Measurements from ENCODE around the gene CLN6. TPM values are rescaled to one million over a fixed set of nuclear protein-coding genes. Genes with fewer than 3 reads are reported as not detected.

The CLN6 gene
- total RNA-seq, 1 donor from 2014 or later: 18.0 TPM

GRCh38 chr15:68191555-68191954 lies 38.0 kb downstream of the CLN6 start:
- no peak for DNase-seq (ENCODE audit: low spot score)
- no peak overlapping the region for H3K4me3 Mint-ChIP-seq (ENCODE audit: unreplicated experiment)
- TF ChIP-seq CTCF (IDR thresholded peaks at IDR 0.05): no peak
- no peak overlapping the region for H3K27ac Mint-ChIP-seq (ENCODE audit: unreplicated experiment)
- H3K27me3 Mint-ChIP-seq (ENCODE audit: low read depth): no peaks in the 10 kb centered on the region
- no peaks in the 10 kb centered on the region for H3K9me3 Mint-ChIP-seq (ENCODE audit: low read depth)
- H3K36me3 Mint-ChIP-seq (ENCODE audit: low read depth): peaks cover 29% of the 10 kb centered on the region
- peaks cover 43% of the 10 kb centered on the region for H3K4me1 Mint-ChIP-seq (ENCODE audit: low read depth)

GRCh38 chr15:68190048-68190447 lies 39.5 kb downstream of the CLN6 start:
- peaks cover 31% of the 10 kb centered on the region for H3K36me3 Mint-ChIP-seq (ENCODE audit: low read depth)
- H3K4me3 Mint-ChIP-seq (ENCODE audit: unreplicated experiment): no peak overlapping the region
- no peak for DNase-seq (ENCODE audit: low spot score)
- no peaks in the 10 kb centered on the region for H3K9me3 Mint-ChIP-seq (ENCODE audit: low read depth)
- H3K4me1 Mint-ChIP-seq (ENCODE audit: low read depth): peaks cover 51% of the 10 kb centered on the region
- H3K27me3 Mint-ChIP-seq (ENCODE audit: low read depth): no peaks in the 10 kb centered on the region
- TF ChIP-seq CTCF (IDR thresholded peaks at IDR 0.05): no peak
- H3K27ac Mint-ChIP-seq (ENCODE audit: unreplicated experiment): peak overlapping the region; percentile 24

GRCh38 chr15:68188647-68189046 lies 40.9 kb downstream of the CLN6 start:
- H3K27me3 Mint-ChIP-seq (ENCODE audit: low read depth): no peaks in the 10 kb centered on the region
- DNase-seq (ENCODE audit: low spot score): no peak
- TF ChIP-seq CTCF (IDR thresholded peaks at IDR 0.05): no peak
- H3K4me3 Mint-ChIP-seq (ENCODE audit: unreplicated experiment): no peak overlapping the region
- H3K9me3 Mint-ChIP-seq (ENCODE audit: low read depth): no peaks in the 10 kb centered on the region
- peaks cover 29% of the 10 kb centered on the region for H3K36me3 Mint-ChIP-seq (ENCODE audit: low read depth)
- H3K27ac Mint-ChIP-seq (ENCODE audit: unreplicated experiment): peak overlapping the region; percentile 76
- peaks cover 53% of the 10 kb centered on the region for H3K4me1 Mint-ChIP-seq (ENCODE audit: low read depth)

DNA sequence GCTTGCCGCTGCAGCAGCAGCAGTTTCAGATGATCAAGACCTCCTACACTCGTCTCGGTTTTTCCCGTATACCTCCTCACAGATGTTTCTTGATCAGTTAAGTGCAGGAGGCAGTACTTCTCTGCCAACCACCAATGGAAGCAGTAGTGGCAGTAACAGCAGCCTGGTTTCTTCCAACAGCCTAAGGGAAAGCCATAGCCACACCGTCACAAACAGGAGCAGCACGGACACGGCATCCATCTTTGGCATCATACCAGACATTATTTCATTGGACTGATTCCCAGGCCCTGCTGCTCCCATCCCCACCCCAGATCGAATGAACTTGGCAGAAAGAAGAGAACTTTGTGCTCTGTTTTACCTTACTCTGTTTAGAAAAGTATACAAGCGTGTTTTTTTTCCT lies 42.0 kb downstream of the CLN6 start:
- H3K27ac Mint-ChIP-seq (ENCODE audit: unreplicated experiment): peak overlapping the region; percentile 76
- no peaks in the 10 kb centered on the region for H3K9me3 Mint-ChIP-seq (ENCODE audit: low read depth)
- no peaks in the 10 kb centered on the region for H3K27me3 Mint-ChIP-seq (ENCODE audit: low read depth)
- H3K4me1 Mint-ChIP-seq (ENCODE audit: low read depth): peaks cover 53% of the 10 kb centered on the region
- TF ChIP-seq CTCF (IDR thresholded peaks at IDR 0.05): no peak
- peaks cover 29% of the 10 kb centered on the region for H3K36me3 Mint-ChIP-seq (ENCODE audit: low read depth)
- no peak for DNase-seq (ENCODE audit: low spot score)
- peak overlapping the region; percentile 5 for H3K4me3 Mint-ChIP-seq (ENCODE audit: unreplicated experiment)

- Mint-ChIP-seq H3K9me3 (ENCODE audit: low read depth) (no peaks in the 10 kb centered on the region), H3K27ac (ENCODE audit: unreplicated experiment) (peak overlapping the region; percentile 76), H3K4me1 (ENCODE audit: low read depth) (peaks cover 53% of the 10 kb centered on the region), H3K36me3 (ENCODE audit: low read depth) (peaks cover 23% of the 10 kb centered on the region), H3K4me3 (ENCODE audit: unreplicated experiment) (no peak overlapping the region), H3K27me3 (ENCODE audit: low read depth) (no peaks in the 10 kb centered on the region)
- DNase-seq (ENCODE audit: low spot score): no peak
- TF ChIP-seq CTCF (IDR thresholded peaks at IDR 0.05): peak; percentile 12
Observed at GRCh38 chr15:68186671-68187397, 42.7 kb downstream of the CLN6 start.

Measured in chondrocyte (in vitro differentiated cells).